DOHH2 (cell line): ENCODE data around the gene ATXN7.

Experiments used
- H3F3A ChIP-seq: fragments of 200-600 bp; sonication (generic), shearing (Covaris generic); 2 replicates; pipeline ENCODE4 v1.6.0; 2016; ENCODE audit warnings: antibody characterized with exemption, mild to moderate bottlenecking; ENCODE audit not compliant: control insufficient read depth, insufficient read depth
- H3K27ac ChIP-seq: fragments of 200-600 bp; sonication (generic); 2 replicates; pipeline ENCODE4 v1.5.1; 2014; ENCODE audit warnings: low read depth, mild to moderate bottlenecking, low read length, moderate library complexity
- H3K27me3 ChIP-seq: fragments of 200-600 bp; sonication (generic); 2 replicates; pipeline ENCODE4 v1.6.1; 2014; ENCODE audit warnings: mild to moderate bottlenecking, low read length, mixed read lengths; ENCODE audit not compliant: control insufficient read depth
- H3K36me3 ChIP-seq: fragments of 200-600 bp; sonication (generic); 2 replicates; pipeline ENCODE4 v1.6.1; 2014; ENCODE audit warnings: mild to moderate bottlenecking, low read length, moderate library complexity, mixed read lengths; ENCODE audit not compliant: control insufficient read depth
- H3K4me1 ChIP-seq: fragments of 200-600 bp; sonication (generic); 2 replicates; pipeline ENCODE4 v1.6.1; 2014; ENCODE audit warnings: mild to moderate bottlenecking, low read length, mixed read lengths; ENCODE audit not compliant: control insufficient read depth
- H3K4me2 ChIP-seq: fragments of 200-600 bp; sonication (generic); 2 replicates; pipeline ENCODE4 v1.6.0; 2014; ENCODE audit warnings: mild to moderate bottlenecking, low read length, moderate library complexity
- H3K4me3 ChIP-seq: fragments of 200-600 bp; sonication (generic); 2 replicates; pipeline ENCODE4 v1.5.1; 2014; ENCODE audit warnings: mild to moderate bottlenecking, low read length, mixed read lengths
- H3K79me2 ChIP-seq: fragments of 200-600 bp; sonication (generic); 2 replicates; pipeline ENCODE4 v1.6.1; 2014; ENCODE audit warnings: mild to moderate bottlenecking, low read length, mixed read lengths; ENCODE audit not compliant: control insufficient read depth
- H3K9me2 ChIP-seq: fragments of 200-600 bp; sonication (generic); replicated peaks from 2 replicates; pipeline ENCODE4 v1.6.1; 2014; ENCODE audit warnings: mild to moderate bottlenecking, low read length, mixed read lengths; ENCODE audit not compliant: control insufficient read depth
- H3K9me3 ChIP-seq: fragments of 200-600 bp; sonication (generic); 2 replicates; pipeline ENCODE4 v1.6.1; 2014; ENCODE audit warnings: antibody characterized with exemption, low read length, mixed read lengths; ENCODE audit not compliant: control insufficient read depth, insufficient read depth
- H4K20me1 ChIP-seq: fragments of 200-600 bp; sonication (generic); 2 replicates; pipeline ENCODE4 v1.6.0; 2014; ENCODE audit warnings: low read depth, mild to moderate bottlenecking, antibody characterized with exemption, low read length, moderate library complexity; ENCODE audit not compliant: control insufficient read depth, insufficient read depth
- CTCF ChIP-seq: fragments of 200-600 bp; sonication (generic); IDR thresholded peaks from one replicate; pipeline ENCODE4 v1.5.1; 2014; ENCODE audit warnings: antibody characterized with exemption, mild to moderate bottlenecking, low read depth, low read length; ENCODE audit not compliant: poor library complexity, severe bottlenecking
- EZH2phosphoT487 ChIP-seq: fragments of 200-600 bp; sonication (generic); IDR thresholded peaks from 2 replicates; pipeline ENCODE4 v1.6.1; 2017; ENCODE audit warnings: borderline replicate concordance, mild to moderate bottlenecking, antibody characterized with exemption, low read length, moderate library complexity, mixed read lengths

The ATXN7 gene

GRCh38 chr3:63912768-63913588, 49.3 kb downstream of the ATXN7 start:
- H3K4me1 ChIP-seq = peaks cover 30% of the 10 kb centered on the region
- no peaks in the 10 kb centered on the region for H3K9me3 ChIP-seq
- no peak for TF ChIP-seq CTCF
- TF ChIP-seq EZH2phosphoT487 = no peak
- peak overlapping the region; percentile 84 for H3K4me3 ChIP-seq
- no peaks in the 10 kb centered on the region for H3K27me3 ChIP-seq
- 0 out of 2 replicates have a peak overlapping the region, but pooled peaks have one; percentile 72 for H3K27ac ChIP-seq
- H3F3A ChIP-seq = peaks cover 31% of the 10 kb centered on the region
- H3K9me2 ChIP-seq = no peaks in the 10 kb centered on the region
- peaks cover 46% of the 10 kb centered on the region for H3K79me2 ChIP-seq
- H4K20me1 ChIP-seq = 0 out of 2 replicates have a peak, but pooled peaks cover 3% of the 10 kb centered on the region
- peak overlapping the region; percentile 94 for H3K4me2 ChIP-seq
- peaks cover 48% of the 10 kb centered on the region for H3K36me3 ChIP-seq

- peaks cover 45% of the 10 kb centered on the region for H3K79me2 ChIP-seq
- H3K4me2 ChIP-seq = no peak overlapping the region
- peaks cover 30% of the 10 kb centered on the region for H3K4me1 ChIP-seq
- H3K4me3 ChIP-seq = no peak overlapping the region
- no peaks in the 10 kb centered on the region for H3K9me3 ChIP-seq
- no peak overlapping the region for H3K27ac ChIP-seq
- H3K27me3 ChIP-seq = no peaks in the 10 kb centered on the region
- peaks cover 3% of the 10 kb centered on the region; the same call in 1 of the 2 replicates for H4K20me1 ChIP-seq
- peaks cover 20% of the 10 kb centered on the region for H3F3A ChIP-seq
- H3K36me3 ChIP-seq = peaks cover 61% of the 10 kb centered on the region
- TF ChIP-seq CTCF (no peak), EZH2phosphoT487 (no peak)
- no peaks in the 10 kb centered on the region for H3K9me2 ChIP-seq
These were observed 50.6 kb downstream of the ATXN7 start for GRCh38 chr3:63914312-63914711.

GRCh38 chr3:63918321-63918720, 54.7 kb downstream of the ATXN7 start:
- Histone ChIP-seq H3K9me3 (no peaks in the 10 kb centered on the region), H3K36me3 (peaks cover 90% of the 10 kb centered on the region), H3K4me2 (no peak overlapping the region), H3F3A (peaks cover 10% of the 10 kb centered on the region), H3K9me2 (no peaks in the 10 kb centered on the region), H4K20me1 (no peaks in the 10 kb centered on the region; the same call in 1 of the 2 replicates), H3K79me2 (peaks cover 46% of the 10 kb centered on the region), H3K4me3 (no peak overlapping the region), H3K27ac (no peak overlapping the region), H3K4me1 (peaks cover 37% of the 10 kb centered on the region), H3K27me3 (no peaks in the 10 kb centered on the region)
- TF ChIP-seq EZH2phosphoT487 (no peak), CTCF (no peak)
